T-helper 1 cell treated with Interleukin-12 subunit alpha and Interleukin-12 subunit beta and Interleukin-4 antibody, amounts not matched to agents 30 μg/mL and 1 μg/mL, for 36 hours (primary cell): ENCODE data around the gene SH3RF3.

Experiments used
- H3K27ac Mint-ChIP-seq: one replicate; pipeline ENCODE4 v1.8.0; 2021; ENCODE audit warnings: mild to moderate bottlenecking, mixed read lengths
- H3K27me3 Mint-ChIP-seq: one replicate; pipeline ENCODE4 v1.8.0; 2021; ENCODE audit warnings: low read depth, mixed read lengths
- H3K36me3 Mint-ChIP-seq: one replicate; pipeline ENCODE4 v1.8.0; 2021; ENCODE audit warnings: low read depth, mixed read lengths
- H3K4me1 Mint-ChIP-seq: one replicate; pipeline ENCODE4 v1.8.0; 2021; ENCODE audit warnings: low read depth, mixed read lengths
- H3K4me3 Mint-ChIP-seq: one replicate; pipeline ENCODE4 v1.8.0; 2021; ENCODE audit warnings: mild to moderate bottlenecking, moderate library complexity, mixed read lengths
- H3K9me3 Mint-ChIP-seq: one replicate; pipeline ENCODE4 v1.8.0; 2021; ENCODE audit warnings: mixed read lengths

SH3RF3 gene

GRCh38 chr2:109523536-109524361 lies 394.7 kb downstream of the SH3RF3 start:
- no peak overlapping the region for H3K4me3 Mint-ChIP-seq
- H3K36me3 Mint-ChIP-seq: no peaks in the 10 kb centered on the region
- no peaks in the 10 kb centered on the region for H3K9me3 Mint-ChIP-seq
- no peaks in the 10 kb centered on the region for H3K4me1 Mint-ChIP-seq
- H3K27ac Mint-ChIP-seq: no peak overlapping the region
- H3K27me3 Mint-ChIP-seq: no peaks in the 10 kb centered on the region

GRCh38 chr2:109525836-109526235 lies 396.8 kb downstream of the SH3RF3 start:
- no peak overlapping the region for H3K4me3 Mint-ChIP-seq
- H3K27me3 Mint-ChIP-seq: peaks cover 5% of the 10 kb centered on the region
- no peak overlapping the region for H3K27ac Mint-ChIP-seq
- no peaks in the 10 kb centered on the region for H3K4me1 Mint-ChIP-seq
- no peaks in the 10 kb centered on the region for H3K36me3 Mint-ChIP-seq
- H3K9me3 Mint-ChIP-seq: no peaks in the 10 kb centered on the region

GRCh38 chr2:109526442-109526970 lies 397.5 kb downstream of the SH3RF3 start:
- no peak overlapping the region for H3K27ac Mint-ChIP-seq
- peaks cover 5% of the 10 kb centered on the region for H3K27me3 Mint-ChIP-seq
- H3K4me3 Mint-ChIP-seq: no peak overlapping the region
- H3K36me3 Mint-ChIP-seq: no peaks in the 10 kb centered on the region
- no peaks in the 10 kb centered on the region for H3K9me3 Mint-ChIP-seq
- H3K4me1 Mint-ChIP-seq: no peaks in the 10 kb centered on the region

- Mint-ChIP-seq H3K4me3 (no peak overlapping the region), H3K27me3 (peaks cover 5% of the 10 kb centered on the region), H3K9me3 (no peaks in the 10 kb centered on the region), H3K27ac (no peak overlapping the region), H3K4me1 (no peaks in the 10 kb centered on the region), H3K36me3 (no peaks in the 10 kb centered on the region)
Observed at GRCh38 chr2:109527079-109527478, 398.1 kb downstream of the SH3RF3 start.

GRCh38 chr2:109527846-109528705 lies 399.1 kb downstream of the SH3RF3 start:
- H3K4me1 Mint-ChIP-seq: no peaks in the 10 kb centered on the region
- H3K4me3 Mint-ChIP-seq: no peak overlapping the region
- H3K27ac Mint-ChIP-seq: no peak overlapping the region
- H3K27me3 Mint-ChIP-seq: peaks cover 5% of the 10 kb centered on the region
- H3K36me3 Mint-ChIP-seq: no peaks in the 10 kb centered on the region
- no peaks in the 10 kb centered on the region for H3K9me3 Mint-ChIP-seq

- H3K27ac Mint-ChIP-seq: no peak overlapping the region
- H3K9me3 Mint-ChIP-seq: no peaks in the 10 kb centered on the region
- H3K27me3 Mint-ChIP-seq: peaks cover 5% of the 10 kb centered on the region
- H3K4me1 Mint-ChIP-seq: no peaks in the 10 kb centered on the region
- H3K36me3 Mint-ChIP-seq: no peaks in the 10 kb centered on the region
- no peak overlapping the region for H3K4me3 Mint-ChIP-seq
Observed at GRCh38 chr2:109528811-109529501, 400.0 kb downstream of the SH3RF3 start.

- H3K27me3 Mint-ChIP-seq: peaks cover 5% of the 10 kb centered on the region
- H3K9me3 Mint-ChIP-seq: no peaks in the 10 kb centered on the region
- H3K27ac Mint-ChIP-seq: no peak overlapping the region
- H3K4me1 Mint-ChIP-seq: no peaks in the 10 kb centered on the region
- no peak overlapping the region for H3K4me3 Mint-ChIP-seq
- no peaks in the 10 kb centered on the region for H3K36me3 Mint-ChIP-seq
Observed at GRCh38 chr2:109529532-109530449, 400.8 kb downstream of the SH3RF3 start.

GRCh38 chr2:109530712-109531111 lies 401.7 kb downstream of the SH3RF3 start:
- Mint-ChIP-seq H3K36me3 (no peaks in the 10 kb centered on the region), H3K27ac (no peak overlapping the region), H3K4me3 (no peak overlapping the region), H3K9me3 (no peaks in the 10 kb centered on the region), H3K4me1 (no peaks in the 10 kb centered on the region), H3K27me3 (peaks cover 5% of the 10 kb centered on the region)

- Mint-ChIP-seq H3K4me3 (no peak overlapping the region), H3K27ac (no peak overlapping the region), H3K9me3 (no peaks in the 10 kb centered on the region), H3K36me3 (no peaks in the 10 kb centered on the region), H3K4me1 (no peaks in the 10 kb centered on the region), H3K27me3 (peaks cover 6% of the 10 kb centered on the region)
Observed at GRCh38 chr2:109531221-109531620, 402.2 kb downstream of the SH3RF3 start.

GRCh38 chr2:109531896-109532727 lies 403.1 kb downstream of the SH3RF3 start:
- Mint-ChIP-seq H3K27ac (no peak overlapping the region), H3K27me3 (peaks cover 13% of the 10 kb centered on the region), H3K4me1 (no peaks in the 10 kb centered on the region), H3K9me3 (no peaks in the 10 kb centered on the region), H3K36me3 (no peaks in the 10 kb centered on the region), H3K4me3 (no peak overlapping the region)

GRCh38 chr2:109532728-109533076 lies 403.7 kb downstream of the SH3RF3 start:
- Mint-ChIP-seq H3K27ac (no peak overlapping the region), H3K27me3 (peaks cover 13% of the 10 kb centered on the region)

GRCh38 chr2:109533823-109534222 lies 404.8 kb downstream of the SH3RF3 start:
- H3K36me3 Mint-ChIP-seq: no peaks in the 10 kb centered on the region
- no peaks in the 10 kb centered on the region for H3K9me3 Mint-ChIP-seq
- H3K4me3 Mint-ChIP-seq: no peak overlapping the region
- H3K27ac Mint-ChIP-seq: no peak overlapping the region
- H3K27me3 Mint-ChIP-seq: peaks cover 13% of the 10 kb centered on the region
- H3K4me1 Mint-ChIP-seq: no peaks in the 10 kb centered on the region

More at GRCh38 chr2:109532728-109533076, 403.7 kb downstream of the SH3RF3 start:
- Mint-ChIP-seq H3K4me1 (no peaks in the 10 kb centered on the region), H3K4me3 (no peak overlapping the region), H3K9me3 (no peaks in the 10 kb centered on the region), H3K36me3 (no peaks in the 10 kb centered on the region)
